Colonic mucosa (tissue), 4 donors: ENCODE data around the gene ADAMTS19. TPM values are rescaled to one million over a fixed set of nuclear protein-coding genes. Genes with fewer than 3 reads are reported as not detected.

Source experiments
- DNase-seq: peaks from one replicate; pipeline ENCODE4 v3.0.0-alpha.2; 2020
- H3K27ac ChIP-seq: fragments of 200-600 bp; one replicate; pipeline ENCODE4 v1.8.0; 2021
- H3K27me3 ChIP-seq: fragments of 200-600 bp; one replicate; pipeline ENCODE4 v1.8.0; 2021
- H3K36me3 ChIP-seq: fragments of 200-600 bp; one replicate; pipeline ENCODE4 v1.8.0; 2021
- H3K4me1 ChIP-seq: fragments of 200-600 bp; one replicate; pipeline ENCODE4 v1.8.0; 2021; ENCODE audit warnings: mild to moderate bottlenecking
- H3K4me3 ChIP-seq: fragments of 200-600 bp; one replicate; pipeline ENCODE4 v1.8.0; 2021
- H3K9ac ChIP-seq, 2 donors: one replicate each; pipeline ENCODE4 v1.7.0; 2013; ENCODE audit warnings: control low read depth in 2 of 2, low read depth in 2 of 2, low read length in 2 of 2
- H3K9me3 ChIP-seq: fragments of 200-600 bp; one replicate; pipeline ENCODE4 v1.8.0; 2021
- CTCF ChIP-seq: fragments of 200-600 bp; IDR thresholded peaks from one replicate; pipeline ENCODE4 v1.8.0; 2022; ENCODE audit warnings: antibody characterized with exemption, mild to moderate bottlenecking
- intact Hi-C: fragments of 100-400 bp; cut with DNase I; formaldehyde crosslinking; loops from one replicate; pipeline ENCODE4 v1.14.1; 2022
- total RNA-seq, 2 donors: library from RNA; stranded (reverse); fragmentation: NEBNext Ultra II Directional in 1 of 2; extraction: Animal tissue kit (Norgen Biotek cat#: 25700) in 1 of 2; gene quantifications; one replicate each; pipeline ENCODE4 v1.2.1, GENCODE V29; 2021
- donor health status: healthy.
- donor health status: DM: no; HTN: no; CAD: no.
- donor health status: DM: no; HTN: no; CAD: no.

The ADAMTS19 gene
- 1 to 10 TPM in 1 of 2 donors, under 1 TPM in 1; 0.80 to 1.1 TPM for total RNA-seq

GRCh38 chr5:129459777-129460671 is at the start of gene ADAMTS19:
Gene ADAMTS19, plus strand, starts transcription at chr5:129460298. Its CDS starts 94 bp downstream, at chr5:129460392.
- peak within 1 kb of the TSS; percentile 57 for H3K4me3 ChIP-seq
- no peaks in the 10 kb centered on the region for H3K27me3 ChIP-seq
- no peak within 1 kb of the TSS for H3K27ac ChIP-seq
- TF ChIP-seq CTCF = no peak
- peak; percentile 27 for DNase-seq
- no peaks in the 10 kb centered on the region for H3K9me3 ChIP-seq
- H3K36me3 ChIP-seq = no peaks in the 10 kb centered on the region
- intact Hi-C loops = no loop called here
- H3K4me1 ChIP-seq = no peaks in the 10 kb centered on the region
- peak within 1 kb of the TSS; percentile 43 to 49 for H3K9ac ChIP-seq

GRCh38 chr5:129410488-129410887 is 49.6 kb upstream of the ADAMTS19 start:
- TF ChIP-seq CTCF = no peak
- Histone ChIP-seq H3K36me3 (no peaks in the 10 kb centered on the region), H3K27me3 (no peaks in the 10 kb centered on the region), H3K4me3 (no peak overlapping the region), H3K4me1 (no peaks in the 10 kb centered on the region), H3K9ac (no peak overlapping the region), H3K9me3 (no peaks in the 10 kb centered on the region), H3K27ac (no peak overlapping the region)
- DNase-seq = no peak
- intact Hi-C loops = no loop called here

GRCh38 chr5:129412721-129413120 is 47.4 kb upstream of the ADAMTS19 start:
- intact Hi-C loops = no loop called here
- Histone ChIP-seq H3K4me3 (no peak overlapping the region), H3K9ac (no peak overlapping the region), H3K4me1 (no peaks in the 10 kb centered on the region), H3K9me3 (no peaks in the 10 kb centered on the region), H3K27me3 (no peaks in the 10 kb centered on the region), H3K36me3 (no peaks in the 10 kb centered on the region), H3K27ac (no peak overlapping the region)
- DNase-seq = no peak
- no peak for TF ChIP-seq CTCF

GRCh38 chr5:129413570-129413969 is 46.5 kb upstream of the ADAMTS19 start:
- intact Hi-C loops = no loop called here

GRCh38 chr5:129419292-129419691 is 40.8 kb upstream of the ADAMTS19 start:
- no peaks in the 10 kb centered on the region for H3K27me3 ChIP-seq
- intact Hi-C loops = no loop called here
- no peak overlapping the region for H3K4me3 ChIP-seq
- H3K27ac ChIP-seq = no peak overlapping the region
- TF ChIP-seq CTCF = no peak
- H3K4me1 ChIP-seq = no peaks in the 10 kb centered on the region
- H3K36me3 ChIP-seq = no peaks in the 10 kb centered on the region
- H3K9ac ChIP-seq = no peak overlapping the region
- H3K9me3 ChIP-seq = no peaks in the 10 kb centered on the region
- no peak for DNase-seq

More at GRCh38 chr5:129413570-129413969, 46.5 kb upstream of the ADAMTS19 start:
- DNase-seq = no peak
- H3K4me3 ChIP-seq = no peak overlapping the region
- H3K9ac ChIP-seq = no peak overlapping the region
- no peak for TF ChIP-seq CTCF
- no peak overlapping the region for H3K27ac ChIP-seq
- H3K36me3 ChIP-seq = no peaks in the 10 kb centered on the region
- H3K9me3 ChIP-seq = no peaks in the 10 kb centered on the region
- H3K4me1 ChIP-seq = no peaks in the 10 kb centered on the region
- no peaks in the 10 kb centered on the region for H3K27me3 ChIP-seq
